ENCODE measurements around the gene CDS1.
"Not testable (repeated sequence)": the region's sequence is repeated elsewhere in the genome, so short reads cannot be mapped to it uniquely, and the experiment has no call there.

CDS1 gene

DNA sequence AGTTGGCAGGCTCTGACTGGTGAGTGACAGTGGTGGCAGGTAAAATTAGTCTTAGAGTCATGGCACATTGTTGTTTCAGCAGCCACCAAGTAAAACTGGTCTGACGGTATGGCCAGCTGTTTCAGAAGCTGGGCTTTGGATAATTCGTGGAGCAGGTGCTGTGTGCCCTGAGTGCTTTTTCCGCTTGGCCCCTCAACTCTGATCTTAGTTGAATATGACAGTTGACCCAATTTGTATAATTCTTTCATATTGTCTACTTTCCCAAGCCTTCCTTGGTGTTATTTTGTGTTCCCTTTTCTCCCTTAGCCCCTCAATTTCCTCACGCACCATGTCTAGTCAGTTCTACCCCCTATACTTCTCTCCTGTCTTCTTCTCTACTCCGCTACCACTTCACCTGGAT is 32.0 kb downstream of the CDS1 start:
- DNase-seq: no peak

DNA sequence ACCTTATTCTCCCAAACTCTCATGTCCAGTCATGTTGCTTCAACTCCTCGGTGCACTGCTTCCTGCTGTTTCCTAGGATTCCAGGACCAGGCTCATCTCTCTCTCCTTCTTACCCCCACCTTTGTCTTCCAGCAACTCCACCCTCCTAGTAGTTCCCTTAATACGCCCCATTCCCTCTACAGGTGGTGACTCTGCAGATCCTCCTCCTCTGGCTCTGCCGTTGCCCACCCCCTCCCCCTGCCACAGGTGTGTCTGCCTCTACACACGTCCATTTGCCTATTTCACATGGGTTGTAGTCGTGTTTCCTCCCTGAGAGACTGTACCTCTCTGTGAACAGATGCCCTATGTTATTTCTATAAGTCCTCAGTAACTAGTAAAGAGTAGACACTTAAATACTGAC is 32.4 kb downstream of the CDS1 start:
- no peak for DNase-seq

DNA sequence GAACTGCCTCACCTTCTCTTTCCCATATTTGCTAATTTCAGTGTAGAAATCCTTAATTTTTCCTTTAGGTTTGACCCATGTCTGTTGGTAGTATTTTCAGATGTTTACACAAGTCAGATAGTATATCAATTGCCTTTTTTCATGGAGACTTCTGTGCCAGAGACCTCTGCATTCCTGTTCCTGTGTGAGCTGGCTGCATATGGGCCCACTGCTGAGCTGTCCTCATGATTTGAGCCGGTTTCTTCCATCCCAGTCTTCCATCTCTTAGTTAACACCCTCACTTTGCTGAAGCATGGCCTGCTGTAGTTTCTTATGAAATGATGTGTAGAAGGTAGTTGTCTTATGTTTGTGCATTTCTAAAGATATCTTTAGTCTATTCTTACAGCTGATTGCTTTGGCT is 40.0 kb downstream of the CDS1 start:
- no peak for DNase-seq

DNA sequence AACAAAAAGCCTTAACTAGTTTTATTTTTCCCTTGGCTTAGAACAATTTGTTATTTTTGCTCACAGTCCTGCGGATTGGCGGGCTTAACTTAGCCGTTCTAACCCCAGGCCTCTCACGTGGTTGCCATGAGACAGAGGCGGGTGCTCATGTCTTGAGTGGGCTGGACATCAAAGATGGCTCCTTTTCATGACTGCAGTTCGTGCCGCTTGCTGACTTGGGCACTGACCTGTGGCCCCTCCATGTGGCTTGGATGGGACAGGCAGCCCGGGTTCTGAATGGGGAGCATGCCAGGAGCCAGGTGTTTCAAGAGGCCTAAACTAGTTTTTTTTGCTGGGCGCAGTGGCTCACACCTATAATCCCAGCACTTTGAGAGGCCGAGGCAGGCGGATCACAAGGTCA is 40.7 kb downstream of the CDS1 start:
- no peak for DNase-seq

DNA sequence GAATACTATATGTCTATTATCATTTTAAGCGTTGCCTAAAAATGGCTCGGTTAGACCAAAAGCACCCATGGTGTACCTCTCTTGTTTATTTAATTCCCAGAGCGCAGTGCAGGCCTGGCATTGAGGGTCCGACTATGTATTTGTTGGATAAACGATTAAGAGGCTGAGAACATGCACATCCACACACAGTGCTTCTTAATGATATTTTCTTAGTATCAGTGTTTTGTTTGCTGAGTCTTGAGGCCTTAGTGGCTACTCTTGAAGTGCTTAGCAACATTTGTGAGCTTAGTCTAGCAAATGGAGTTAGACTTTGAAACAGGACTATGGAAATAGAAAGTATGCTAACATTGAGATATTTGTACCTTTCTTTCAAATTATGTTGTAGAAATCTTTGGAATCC is 43.7 kb downstream of the CDS1 start:
- no peak for DNase-seq

DNA sequence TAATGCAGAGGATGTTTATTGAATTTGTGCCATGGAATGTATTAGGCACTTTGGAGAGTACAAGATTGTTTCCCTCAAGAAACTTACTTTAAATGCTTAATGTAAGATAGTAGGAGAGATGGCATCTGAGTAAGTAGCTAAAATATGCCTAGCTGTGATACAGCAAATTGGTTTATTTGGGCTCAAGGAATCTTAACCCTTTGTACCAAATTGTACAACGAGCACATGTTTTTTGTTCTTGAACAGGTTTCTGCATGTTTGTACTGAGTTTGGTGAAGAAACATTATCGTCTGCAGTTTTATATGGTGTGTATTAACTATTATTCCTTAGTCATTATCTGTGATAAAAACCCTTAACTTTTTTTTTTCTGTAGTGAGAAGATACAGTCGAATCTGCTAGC is 48.6 kb downstream of the CDS1 start:
- DNase-seq: no peak

GRCh38 chr4:84632092-84632491 is 49.2 kb downstream of the CDS1 start:
- DNase-seq: no peak

DNA sequence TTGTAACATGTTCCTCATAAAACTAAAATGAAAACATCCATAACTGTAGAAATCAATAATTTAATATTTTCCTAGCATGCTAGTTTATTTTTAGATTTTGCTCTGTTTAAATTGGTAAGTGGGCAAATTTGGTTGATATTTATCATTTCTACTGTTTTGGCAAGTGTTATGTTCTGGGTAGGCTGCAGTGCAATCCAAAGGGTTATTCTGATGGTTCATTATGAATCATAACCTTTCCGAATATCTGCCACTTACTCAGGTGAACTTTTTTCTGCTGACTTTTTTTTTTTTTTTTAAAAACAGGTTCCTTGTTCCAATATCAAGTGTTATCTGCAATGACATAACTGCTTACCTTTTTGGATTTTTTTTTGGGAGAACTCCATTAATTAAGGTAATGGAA is 52.0 kb downstream of the CDS1 start:
- DNase-seq: no peak

GRCh38 chr4:84638092-84638491 is 55.2 kb downstream of the CDS1 start:
- peak; percentile 19 for DNase-seq

GRCh38 chr4:84639145-84639544 is 56.2 kb downstream of the CDS1 start:
- no peak for DNase-seq

DNA sequence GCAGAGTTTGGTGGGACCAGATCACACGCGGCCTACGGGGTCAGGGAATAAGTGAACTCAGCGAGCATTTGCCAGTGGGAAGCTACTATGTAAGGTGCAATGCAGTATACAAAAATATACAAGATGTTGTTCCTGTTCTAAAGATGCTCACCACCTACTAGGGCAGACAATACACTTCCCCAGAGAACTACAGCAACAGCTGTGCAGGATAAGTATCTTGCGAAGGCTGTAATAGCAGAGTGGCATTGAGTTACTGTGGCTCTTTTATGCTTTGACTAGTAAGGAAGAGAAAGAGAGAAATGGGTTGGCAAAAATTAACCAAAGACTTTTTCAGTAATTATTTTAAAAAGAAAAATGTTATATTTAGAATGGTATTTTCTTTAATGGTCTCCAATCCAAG is 61.2 kb downstream of the CDS1 start:
- DNase-seq: no peak

- no peak for DNase-seq
Measured at GRCh38 chr4:84647312-84647884, 64.5 kb downstream of the CDS1 start.

- no peak for DNase-seq
Measured at GRCh38 chr4:84648178-84648577, 65.3 kb downstream of the CDS1 start.

DNA sequence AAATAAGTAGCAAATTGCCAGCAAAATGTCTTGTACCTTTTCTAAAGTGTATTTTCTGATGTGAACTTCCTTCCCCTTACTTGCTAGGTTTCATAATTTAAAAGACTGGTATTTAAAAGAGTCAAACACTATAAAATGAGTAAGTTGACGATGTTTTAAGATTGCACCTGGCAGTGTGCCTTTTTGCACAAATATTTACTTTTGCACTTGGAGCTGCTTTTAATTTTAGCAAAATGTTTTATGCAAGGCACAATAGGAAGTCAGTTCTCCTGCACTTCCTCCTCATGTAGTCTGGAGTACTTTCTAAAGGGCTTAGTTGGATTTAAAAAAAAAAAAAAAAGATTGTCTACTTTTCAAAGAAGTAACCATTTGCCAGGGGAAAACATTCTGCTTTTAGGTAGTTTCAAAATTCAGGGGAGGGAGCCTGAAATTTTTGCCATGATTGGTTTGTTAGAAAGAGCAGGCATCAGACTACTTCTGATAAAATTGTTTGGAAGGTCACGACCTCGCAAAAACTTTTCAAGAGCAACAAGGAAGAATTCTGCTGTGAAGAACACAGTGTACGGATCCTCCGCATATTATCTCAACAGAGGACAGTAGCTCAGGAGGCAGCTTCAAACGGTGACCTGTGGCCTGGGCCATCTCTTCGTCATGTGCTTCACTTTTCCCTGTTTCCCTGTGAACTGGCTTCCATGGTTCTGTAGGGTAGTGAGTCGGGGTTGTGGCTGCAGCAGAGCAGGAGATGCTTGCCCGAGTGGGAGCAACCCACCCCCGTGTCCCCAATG is 66.1 kb downstream of the CDS1 start:
- DNase-seq: no peak

DNA sequence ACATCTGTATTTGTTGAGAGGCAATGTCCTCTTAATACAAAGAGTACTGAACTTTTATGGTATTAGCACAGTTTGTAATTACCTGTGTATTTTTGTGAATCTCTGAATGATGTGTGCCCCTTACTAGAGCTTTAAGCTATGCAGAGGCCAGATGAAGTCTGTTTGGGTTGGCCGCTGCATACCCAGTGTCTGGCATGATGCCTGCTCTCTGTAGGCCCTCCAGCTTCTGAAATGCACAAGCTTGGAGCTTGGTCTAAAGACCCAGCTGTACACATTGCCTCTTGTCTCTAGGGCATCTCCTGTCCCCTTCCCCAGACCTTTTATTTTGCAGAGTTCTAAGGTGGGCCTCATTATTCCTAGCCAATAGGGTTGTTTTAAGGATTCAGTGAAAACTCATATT is 68.6 kb downstream of the CDS1 start:
- DNase-seq: no peak

DNA sequence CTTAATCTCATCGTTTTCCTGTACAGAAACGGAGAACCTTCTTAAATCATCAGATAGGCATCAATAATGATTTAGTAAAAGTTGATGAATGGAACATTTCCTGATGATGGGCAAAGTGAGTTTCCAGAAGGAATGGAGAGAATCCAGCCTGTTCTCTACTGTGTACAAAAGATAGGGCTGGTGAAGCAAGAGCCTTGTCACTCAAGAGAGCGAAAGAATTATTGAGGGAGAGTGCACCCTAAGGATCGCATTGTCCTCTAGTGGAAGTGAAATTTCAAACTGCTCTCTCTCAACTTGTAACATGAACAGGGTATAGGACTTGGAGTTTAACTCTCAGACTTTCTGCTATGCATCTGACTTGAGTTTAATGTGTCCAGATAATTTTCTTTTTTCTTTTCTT is 69.6 kb downstream of the CDS1 start:
- DNase-seq: no peak

DNA sequence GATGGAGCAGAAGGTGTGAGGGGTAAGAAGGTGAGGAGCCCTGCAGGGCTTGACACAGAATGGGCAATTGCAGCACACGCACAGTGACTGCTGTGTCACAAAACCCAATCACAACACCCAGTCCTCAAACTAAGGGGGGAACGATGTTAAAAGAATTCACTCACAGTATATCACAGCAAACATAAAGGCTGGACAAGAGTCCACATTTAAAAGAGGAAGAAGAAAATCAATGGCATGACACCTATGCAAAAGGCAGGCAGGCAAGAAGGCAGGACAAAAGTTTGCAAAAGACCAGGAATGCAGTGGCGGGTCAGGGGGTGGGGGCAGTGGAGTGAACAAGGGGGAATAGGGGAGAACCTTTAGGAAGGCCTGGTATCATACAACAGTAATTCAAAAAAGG is 77.7 kb downstream of the CDS1 start:
- DNase-seq: no peak

DNA sequence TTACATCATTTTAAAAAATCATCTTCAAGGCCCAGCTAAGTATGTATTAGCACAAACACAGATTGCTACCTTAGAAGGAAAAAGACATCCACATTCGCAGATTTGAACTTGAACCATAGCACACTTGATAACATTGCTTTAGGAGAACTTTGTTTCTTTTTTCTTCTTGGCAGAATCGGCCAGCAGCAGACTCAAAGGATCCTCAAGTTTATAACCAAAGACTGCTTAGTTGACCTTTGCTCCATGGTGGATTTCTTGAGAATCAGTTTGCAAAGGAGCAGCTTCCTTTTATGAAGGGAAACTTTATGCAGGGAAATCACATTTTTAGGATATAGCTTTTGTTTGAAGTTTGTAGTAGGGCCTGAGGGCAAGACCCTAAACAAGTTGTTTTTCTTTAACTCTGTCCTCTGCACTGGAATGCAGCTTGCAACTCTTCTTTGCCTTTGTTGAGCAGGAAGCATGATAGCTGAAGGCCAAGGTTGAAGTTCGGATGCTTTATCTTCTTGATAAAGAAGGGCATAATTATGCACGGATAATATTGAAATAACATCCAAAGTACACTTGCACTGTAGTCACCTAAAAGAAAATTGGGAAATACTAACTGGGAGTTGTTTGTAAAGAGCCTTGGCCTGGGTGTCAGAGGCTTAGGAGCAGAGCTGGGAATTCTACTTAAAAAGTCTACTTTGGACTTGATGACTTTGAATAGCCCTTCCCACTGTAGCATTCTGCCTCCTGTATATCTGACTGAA is 78.4 kb downstream of the CDS1 start:
- DNase-seq: no peak

- not testable (repeated sequence) for DNase-seq
Measured at GRCh38 chr4:84664767-84665166, 81.8 kb downstream of the CDS1 start.

- DNase-seq: peak; percentile 28
Measured at GRCh38 chr4:84666439-84666838, 83.5 kb downstream of the CDS1 start.

GRCh38 chr4:84669201-84669600 is 86.3 kb downstream of the CDS1 start:
- DNase-seq: no peak

GRCh38 chr4:84672177-84672576 is 89.2 kb downstream of the CDS1 start:
- DNase-seq: no peak

DNA sequence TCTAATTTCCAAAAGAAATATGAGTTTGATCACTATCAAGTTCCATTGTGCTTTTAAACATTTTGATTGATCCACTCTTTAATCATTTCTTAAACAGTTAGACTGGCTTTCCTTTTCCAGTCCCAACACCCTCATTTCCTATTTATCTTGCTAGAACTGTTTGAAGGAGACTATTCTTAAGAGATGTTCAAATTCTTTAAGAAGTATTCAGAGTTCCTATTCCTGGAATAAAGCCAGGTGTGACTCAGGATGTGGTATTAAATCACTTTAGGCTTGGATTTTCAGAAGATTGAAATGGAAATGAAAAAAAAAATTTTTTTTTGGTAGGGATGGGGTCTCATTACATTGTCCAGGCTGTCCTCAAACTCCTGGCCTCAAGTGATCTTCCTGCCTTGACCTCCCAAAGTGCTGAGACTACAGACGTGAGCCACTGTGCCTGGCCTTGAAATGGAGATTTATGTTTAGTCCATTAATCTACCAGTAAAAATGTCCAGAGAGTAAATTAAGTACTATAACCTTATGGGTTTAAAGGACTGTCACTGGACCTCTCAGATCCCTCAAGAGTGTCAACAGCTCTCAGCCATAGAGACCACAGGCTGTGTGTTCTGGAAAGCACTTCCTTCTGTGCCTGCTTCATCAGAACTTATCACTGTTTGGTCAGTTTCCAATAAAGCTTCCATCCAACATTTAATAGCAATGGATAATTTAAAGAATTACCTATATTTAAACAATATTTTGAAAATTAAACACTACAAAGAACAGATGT is 90.7 kb downstream of the CDS1 start:
- no peak for DNase-seq

- DNase-seq: no peak
Measured at GRCh38 chr4:84677093-84677492, 94.2 kb downstream of the CDS1 start.
